ENCODE results near the gene HSPB8. TPM values are rescaled to one million over a fixed set of nuclear protein-coding genes. Genes with fewer than 3 reads are reported as not detected.

HSPB8 gene
- total RNA-seq, 4 donors from 2014 or later, result 47.8 to 86.4 (median 72.1) TPM

GRCh38 chr12:119183942-119184695, 5.4 kb downstream of the HSPB8 start:
- intact Hi-C loops (cut with DNase I), result no loop called here
- Histone ChIP-seq H3K4me3 (peak overlapping the region in 3 of 4 donors; percentile 18 to 76 (median 58)), H3K9me3 (no peaks in the 10 kb centered on the region), H3K27me3 (no peaks in the 10 kb centered on the region), H3K36me3 (peaks cover 0 to 28% (median 0%) of the 10 kb centered on the region in 3 donors), H3K27ac (peak overlapping the region; percentile 27 to 89 (median 84)), H3K4me1 (peaks cover 22 to 96% (median 41%) of the 10 kb centered on the region in 3 donors)
- TF ChIP-seq CTCF (IDR thresholded peaks at IDR 0.05), result no peak
- TF ChIP-seq POLR2A (IDR thresholded peaks at IDR 0.05), result no peak
- DNase-seq, result no peak
- WGBS, 2 donors, result 62 to 67% methylated on average over 9 of the region's 9 CpGs

GRCh38 chr12:119195256-119195655, 16.5 kb downstream of the HSPB8 start:
- Histone ChIP-seq H3K9me3 (no peaks in the 10 kb centered on the region), H3K27ac (peak overlapping the region; percentile 0 to 53 (median 4)), H3K27me3 (no peaks in the 10 kb centered on the region), H3K36me3 (peaks cover 0 to 54% (median 7%) of the 10 kb centered on the region in 3 donors), H3K4me3 (no peak overlapping the region), H3K4me1 (peaks cover 0 to 31% (median 14%) of the 10 kb centered on the region in 3 donors)
- intact Hi-C loops (cut with DNase I), result no loop called here
- 94 to 96% methylated on average over 8 to 16 of the region's 16 CpGs for WGBS, 2 donors
- TF ChIP-seq CTCF (IDR thresholded peaks at IDR 0.05) (no peak), POLR2A (IDR thresholded peaks at IDR 0.05) (no peak)
- no peak for DNase-seq

GRCh38 chr12:119198440-119198839, 19.7 kb downstream of the HSPB8 start:
- H3K36me3 ChIP-seq, result peaks cover 0 to 25% (median 3%) of the 10 kb centered on the region in 3 donors

GRCh38 chr12:119200601-119201000, 21.9 kb downstream of the HSPB8 start:
- intact Hi-C loops (cut with DNase I), result no loop called here
- Histone ChIP-seq H3K4me1 (peaks cover 0 to 54% (median 16%) of the 10 kb centered on the region in 3 donors), H3K4me3 (no peak overlapping the region), H3K36me3 (peaks cover 0 to 4% (median 0%) of the 10 kb centered on the region in 3 donors), H3K9me3 (no peaks in the 10 kb centered on the region), H3K27ac (peak overlapping the region in 3 of 4 donors; percentile 9 to 83 (median 75)), H3K27me3 (no peaks in the 10 kb centered on the region)
- DNase-seq, result no peak
- no peak for TF ChIP-seq POLR2A (IDR thresholded peaks at IDR 0.05)
- TF ChIP-seq CTCF (IDR thresholded peaks at IDR 0.05), result no peak
- WGBS, 2 donors, result 91 to 92% methylated on average over 4 of the region's 4 CpGs

More at GRCh38 chr12:119198440-119198839, 19.7 kb downstream of the HSPB8 start:
- intact Hi-C loops (cut with DNase I), result no loop called here
- Histone ChIP-seq H3K4me1 (peaks cover 0 to 39% (median 14%) of the 10 kb centered on the region in 3 donors), H3K4me3 (no peak overlapping the region), H3K9me3 (no peaks in the 10 kb centered on the region), H3K27me3 (no peaks in the 10 kb centered on the region), H3K27ac (peak overlapping the region; percentile 58 to 83 (median 77))
- DNase-seq, result no peak
- 67 to 100% methylated on average over 2 of the region's 2 CpGs for WGBS, 2 donors
- TF ChIP-seq POLR2A (IDR thresholded peaks at IDR 0.05) (no peak), CTCF (IDR thresholded peaks at IDR 0.05) (no peak)

GRCh38 chr12:119201789-119202543, 23.2 kb downstream of the HSPB8 start:
- Histone ChIP-seq H3K36me3 (no peaks in the 10 kb centered on the region), H3K27me3 (no peaks in the 10 kb centered on the region), H3K27ac (peak overlapping the region in 2 of 4 donors; percentile 34 to 77), H3K4me1 (peaks cover 0 to 57% (median 16%) of the 10 kb centered on the region in 3 donors), H3K9me3 (no peaks in the 10 kb centered on the region), H3K4me3 (no peak overlapping the region)
- DNase-seq, result no peak
- TF ChIP-seq CTCF (IDR thresholded peaks at IDR 0.05) (no peak), POLR2A (IDR thresholded peaks at IDR 0.05) (no peak)
- intact Hi-C loops (cut with DNase I), result no loop called here
- 75 to 96% methylated on average over 4 to 8 of the region's 9 CpGs for WGBS, 2 donors
